Measurements from ENCODE around the gene SPI1.

SPI1 gene

GRCh38 chr11:47406896-47407745, 28.8 kb upstream of the SPI1 start:
- no peak for DNase-seq

GRCh38 chr11:47403571-47403970, 25.2 kb upstream of the SPI1 start:
- no peak for DNase-seq

GRCh38 chr11:47403135-47403534, 24.8 kb upstream of the SPI1 start:
- no peak for DNase-seq

GRCh38 chr11:47400768-47401279, 22.5 kb upstream of the SPI1 start:
- no peak for DNase-seq

GRCh38 chr11:47399860-47400767, 21.8 kb upstream of the SPI1 start:
- no peak for DNase-seq

GRCh38 chr11:47398551-47398950, 20.2 kb upstream of the SPI1 start:
- no peak for DNase-seq

GRCh38 chr11:47398011-47398410, 19.7 kb upstream of the SPI1 start:
- DNase-seq: no peak

GRCh38 chr11:47396049-47396320, 17.6 kb upstream of the SPI1 start:
- DNase-seq: no peak

GRCh38 chr11:47395223-47396048, 17.1 kb upstream of the SPI1 start:
- no peak for DNase-seq

- peak; percentile 73 for DNase-seq
These were observed 16.2 kb upstream of the SPI1 start for GRCh38 chr11:47394322-47395222.

- DNase-seq: no peak
These were observed 15.6 kb upstream of the SPI1 start for GRCh38 chr11:47394050-47394321.

- DNase-seq: no peak
These were observed 15.1 kb upstream of the SPI1 start for GRCh38 chr11:47393163-47394049.

GRCh38 chr11:47392546-47393162, 14.3 kb upstream of the SPI1 start:
- no peak for DNase-seq

GRCh38 chr11:47391711-47392432, 13.5 kb upstream of the SPI1 start:
- DNase-seq: no peak

- DNase-seq: no peak
These were observed 12.8 kb upstream of the SPI1 start for GRCh38 chr11:47391077-47391583.

- DNase-seq: no peak
These were observed 12.0 kb upstream of the SPI1 start for GRCh38 chr11:47390422-47390760.

GRCh38 chr11:47389577-47390421, 11.5 kb upstream of the SPI1 start:
- no peak for DNase-seq

- no peak for DNase-seq
These were observed 10.6 kb upstream of the SPI1 start for GRCh38 chr11:47388697-47389576.
